Esophagus muscularis mucosa (tissue), 4 donors: Measurements from ENCODE around the gene NAV2. TPM values are rescaled to one million over a fixed set of nuclear protein-coding genes. Genes with fewer than 3 reads are reported as not detected.

Source experiments
- DNase-seq: peaks from one replicate; pipeline ENCODE4 v3.0.0-alpha.2; 2017; ENCODE audit errors: extremely low spot score
- H3K27ac ChIP-seq, 4 donors: fragments of 200-600 bp; sonication (generic); replicated peaks in 1 of 4; 1 replicate in 3 of 4; 2 replicates in 1 of 4; pipeline ENCODE4 v1.5.1; 2016 to 2019; ENCODE audit warnings: mild to moderate bottlenecking in 1 of 4
- H3K27me3 ChIP-seq, 4 donors: fragments of 200-600 bp; sonication (generic); one replicate each; pipeline versions ENCODE4 v1.5.1 to v1.6.0; 2016 to 2019
- H3K36me3 ChIP-seq, 4 donors: fragments of 200-600 bp; sonication (generic); one replicate each; pipeline ENCODE4 v1.5.1; 2016 to 2019
- H3K4me1 ChIP-seq, 4 donors: fragments of 200-600 bp; sonication (generic); one replicate each; pipeline ENCODE4 v1.5.1; 2016 to 2019
- H3K4me3 ChIP-seq, 4 donors: fragments of 200-600 bp; sonication (generic); 1 replicate in 2 of 4; 2 replicates in 2 of 4; pipeline ENCODE4 v1.5.1; 2016 to 2019; ENCODE audit warnings: mild to moderate bottlenecking in 4 of 4, moderate library complexity in 1 of 4
- H3K9me3 ChIP-seq, 4 donors: fragments of 200-600 bp; sonication (generic); 1 replicate in 3 of 4; 2 replicates in 1 of 4; pipeline ENCODE4 v1.5.1; 2016 to 2019
- CTCF ChIP-seq, 3 experiments: fragments of 200-600 bp in 2 of 3; fragments of 450-650 bp in 1 of 3; sonication (generic) in 2 of 3; IDR thresholded peaks; one replicate each; pipeline ENCODE4 v1.5.1; 2017 to 2019; ENCODE audit warnings: antibody characterized with exemption in 3 of 3, mild to moderate bottlenecking in 2 of 3, moderate library complexity in 1 of 3
- EP300 ChIP-seq: sonication (generic); formaldehyde crosslinking; IDR thresholded peaks from one replicate; pipeline ENCODE4 v1.6.1; 2017; ENCODE audit warnings: antibody characterized with exemption
- POLR2A ChIP-seq: fragments of 450-650 bp; IDR thresholded peaks from one replicate; pipeline ENCODE4 v1.6.1; 2017; ENCODE audit warnings: antibody characterized with exemption, moderate library complexity, mild to moderate bottlenecking, low read depth
- POLR2AphosphoS5 ChIP-seq, 2 donors: sonication (generic); formaldehyde crosslinking; IDR thresholded peaks; one replicate each; pipeline ENCODE4 v1.6.1; 2017; ENCODE audit warnings: antibody characterized with exemption in 2 of 2
- WGBS: methylation state at CpG from one replicate; pipeline ENCODE4 v1.1.5; 2018; 5-methylcytosine and 5-hydroxymethylcytosine counted together
- intact Hi-C: fragments of 100-400 bp; cut with DNase I; formaldehyde crosslinking; loops from one replicate; pipeline ENCODE4 v1.15.1; 2023
- total RNA-seq, 4 donors: library from RNA; depleted of rRNA; stranded (reverse); fragments of >200 nt; gene quantifications; one replicate each; pipeline versions ENCODE4 v1.1.0 to v1.2.1, GENCODE V29; 2016

Gene NAV2
- total RNA-seq, 4 donors from 2014 or later: 21.9 to 57.0 (median 37.5) TPM

DNA sequence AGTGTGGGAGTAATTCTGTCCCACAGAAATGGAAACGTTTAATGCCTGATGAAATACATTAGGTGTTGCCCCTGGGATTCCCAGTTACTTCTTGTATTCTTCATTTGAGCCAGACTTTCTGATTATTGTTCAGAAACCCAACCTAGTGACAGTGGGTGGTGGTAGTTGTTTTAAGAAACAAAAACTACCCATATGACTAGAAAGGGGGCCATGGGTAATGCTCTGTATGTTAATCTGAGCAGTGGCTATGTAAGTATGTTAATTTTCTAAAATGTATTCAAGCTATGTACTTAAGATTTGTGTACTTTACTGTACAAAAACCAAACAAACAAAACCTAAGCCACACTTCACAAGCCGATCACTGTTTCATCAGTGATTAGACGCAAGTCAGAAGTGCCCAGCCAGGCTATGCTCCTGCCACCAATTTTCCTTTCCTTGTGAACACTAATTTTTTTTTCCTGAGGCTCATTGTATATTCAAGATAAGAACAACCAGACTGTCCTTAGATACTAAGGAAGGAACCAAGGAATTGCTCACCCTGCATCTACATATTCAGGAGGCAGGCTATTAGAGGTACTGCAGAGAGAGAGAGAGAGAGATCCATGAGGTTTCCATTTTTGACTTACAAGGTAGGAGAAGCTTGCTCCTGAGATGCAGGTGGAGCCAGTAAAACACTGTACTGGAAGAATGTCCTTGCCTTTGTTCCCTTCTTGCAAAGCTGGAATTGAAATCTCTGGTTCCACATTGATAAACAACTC is 324.9 kb downstream of the NAV2 start:
- peaks cover 13 to 47% (median 32%) of the 10 kb centered on the region in 4 donors for H3K36me3 ChIP-seq
- 85% methylated on average over 3 of the region's 3 CpGs for WGBS

GRCh38 chr11:20038412-20038811 is 325.8 kb downstream of the NAV2 start:
- WGBS: 90% methylated on average over 6 of the region's 6 CpGs
- Histone ChIP-seq H3K4me3 (no peak overlapping the region), H3K36me3 (peaks cover 13 to 56% (median 33%) of the 10 kb centered on the region in 4 donors), H3K27me3 (no peaks in the 10 kb centered on the region), H3K9me3 (no peaks in the 10 kb centered on the region), H3K4me1 (peaks cover 17 to 32% (median 19%) of the 10 kb centered on the region in 4 donors), H3K27ac (no peak overlapping the region)
- no peak for TF ChIP-seq CTCF (IDR thresholded peaks at IDR 0.05)
- TF ChIP-seq POLR2AphosphoS5 (IDR thresholded peaks at IDR 0.05): no peak
- TF ChIP-seq EP300: no peak
- TF ChIP-seq POLR2A: no peak
- intact Hi-C loops: no loop called here
- DNase-seq: no peak

More for the DNA sequence above, 324.9 kb downstream of the NAV2 start:
- Histone ChIP-seq H3K4me3 (no peak overlapping the region), H3K27ac (no peak overlapping the region), H3K9me3 (no peaks in the 10 kb centered on the region), H3K27me3 (no peaks in the 10 kb centered on the region), H3K4me1 (peaks cover 17 to 29% (median 19%) of the 10 kb centered on the region in 4 donors)
- DNase-seq: no peak
- TF ChIP-seq POLR2A (no peak), POLR2AphosphoS5 (IDR thresholded peaks at IDR 0.05) (no peak), CTCF (IDR thresholded peaks at IDR 0.05) (no peak), EP300 (no peak)
- intact Hi-C loops: no loop called here

GRCh38 chr11:20038972-20039371 is 326.3 kb downstream of the NAV2 start:
- no peak overlapping the region for H3K27ac ChIP-seq
- H3K36me3 ChIP-seq: peaks cover 16 to 61% (median 37%) of the 10 kb centered on the region in 4 donors
- DNase-seq: no peak
- H3K4me1 ChIP-seq: peaks cover 17 to 34% (median 19%) of the 10 kb centered on the region in 4 donors
- no peak overlapping the region for H3K4me3 ChIP-seq
- intact Hi-C loops: no loop called here
- H3K9me3 ChIP-seq: no peaks in the 10 kb centered on the region
- 88% methylated on average over 2 of the region's 3 CpGs for WGBS
- H3K27me3 ChIP-seq: no peaks in the 10 kb centered on the region
- TF ChIP-seq EP300: no peak
- TF ChIP-seq CTCF (IDR thresholded peaks at IDR 0.05): no peak
- TF ChIP-seq POLR2A: no peak
- no peak for TF ChIP-seq POLR2AphosphoS5 (IDR thresholded peaks at IDR 0.05)

DNA sequence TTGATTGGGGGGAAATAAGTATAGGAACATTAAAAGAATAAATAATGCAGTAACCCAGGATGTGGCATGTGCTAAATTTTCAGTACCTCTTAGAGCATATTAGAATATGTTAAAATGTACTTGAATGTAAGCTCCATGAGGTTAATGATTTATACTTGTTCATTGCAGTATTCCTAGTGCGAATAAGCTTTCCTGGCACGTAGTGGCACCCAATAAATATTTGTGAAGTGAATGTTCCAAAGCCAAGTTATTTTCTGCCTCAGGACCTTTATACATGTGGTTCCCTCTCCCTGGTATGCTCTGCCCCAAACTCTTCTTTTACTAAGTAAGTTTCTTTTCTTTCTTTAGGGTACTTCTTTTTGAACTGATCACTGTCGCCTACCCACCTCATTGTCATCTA is 328.9 kb downstream of the NAV2 start:
- H3K9me3 ChIP-seq: no peaks in the 10 kb centered on the region
- no peaks in the 10 kb centered on the region for H3K27me3 ChIP-seq
- DNase-seq: no peak
- peaks cover 21 to 78% (median 49%) of the 10 kb centered on the region in 4 donors for H3K36me3 ChIP-seq
- 84% methylated on average over 3 of the region's 3 CpGs for WGBS
- no peak overlapping the region for H3K4me3 ChIP-seq
- TF ChIP-seq CTCF (IDR thresholded peaks at IDR 0.05): no peak
- TF ChIP-seq POLR2AphosphoS5 (IDR thresholded peaks at IDR 0.05): no peak
- TF ChIP-seq POLR2A: no peak
- no peak for TF ChIP-seq EP300
- no peak overlapping the region for H3K27ac ChIP-seq
- H3K4me1 ChIP-seq: peaks cover 0 to 25% (median 7%) of the 10 kb centered on the region in 4 donors
- intact Hi-C loops: no loop called here
